H9 (cell line): ENCODE results near the gene CDKAL1. TPM values are rescaled to one million over a fixed set of nuclear protein-coding genes. Genes with fewer than 3 reads are reported as not detected.

Experiments used
- DNase-seq: peaks from one replicate; pipeline ENCODE4 v3.0.0-alpha.2; 2017
- H2AFZ ChIP-seq: one replicate; pipeline ENCODE4 v1.6.1; 2013; ENCODE audit warnings: mild to moderate bottlenecking, low read length, control low read depth, moderate library complexity
- H2AK5ac ChIP-seq: 2 replicates; pipeline ENCODE4 v1.6.1; 2013; ENCODE audit warnings: low read length, control low read depth, mixed read lengths; ENCODE audit not compliant: insufficient read length
- H2BK120ac ChIP-seq: one replicate; pipeline ENCODE4 v1.6.1; 2013; ENCODE audit warnings: low read depth, mild to moderate bottlenecking, low read length, control low read depth, inconsistent platforms; ENCODE audit not compliant: poor library complexity, severe bottlenecking
- H2BK12ac ChIP-seq: 2 replicates; pipeline ENCODE4 v1.6.1; 2013; ENCODE audit warnings: low read length, control low read depth, mixed read lengths, low read depth; ENCODE audit not compliant: insufficient read length
- H2BK15ac ChIP-seq: 2 replicates; pipeline ENCODE4 v1.6.1; 2013; ENCODE audit warnings: low read depth, low read length, control low read depth
- H2BK20ac ChIP-seq: one replicate; pipeline ENCODE4 v1.6.1; 2013; ENCODE audit warnings: low read depth, mild to moderate bottlenecking, low read length, control low read depth, inconsistent platforms; ENCODE audit not compliant: poor library complexity, severe bottlenecking
- H2BK5ac ChIP-seq: 2 replicates; pipeline ENCODE4 v1.6.1; 2013; ENCODE audit warnings: low read length, control low read depth, mixed read lengths; ENCODE audit not compliant: insufficient read length
- H3K14ac ChIP-seq: 2 replicates; pipeline ENCODE4 v1.6.1; 2013; ENCODE audit warnings: low read length, control low read depth; ENCODE audit not compliant: insufficient read depth
- H3K18ac ChIP-seq: 2 replicates; pipeline ENCODE4 v1.6.1; 2013; ENCODE audit warnings: low read depth, mild to moderate bottlenecking, mixed read lengths, low read length, control low read depth; ENCODE audit not compliant: insufficient read length
- H3K23ac ChIP-seq: 2 replicates; pipeline ENCODE4 v1.6.1; 2013; ENCODE audit warnings: low read length, control low read depth, mixed read lengths, low read depth; ENCODE audit not compliant: insufficient read length
- H3K23me2 ChIP-seq: 2 replicates; pipeline ENCODE4 v1.6.1; 2013; ENCODE audit warnings: low read depth, mild to moderate bottlenecking, mixed read lengths, low read length, control low read depth; ENCODE audit not compliant: insufficient read length, poor library complexity, severe bottlenecking
- H3K27ac ChIP-seq: 2 replicates; pipeline ENCODE4 v1.5.1; 2013; ENCODE audit warnings: low read length, control low read depth, mixed read lengths, low read depth; ENCODE audit not compliant: insufficient read length
- H3K27me3 ChIP-seq: 2 replicates; pipeline ENCODE4 v1.6.1; 2013; ENCODE audit warnings: low read length, control low read depth, inconsistent platforms; ENCODE audit not compliant: insufficient read depth
- H3K4ac ChIP-seq: 2 replicates; pipeline ENCODE4 v1.6.1; 2013; ENCODE audit warnings: low read depth, mild to moderate bottlenecking, control low read depth, inconsistent platforms, low read length, moderate library complexity
- H3K4me1 ChIP-seq: 2 replicates; pipeline ENCODE4 v1.6.1; 2013; ENCODE audit warnings: low read length, control low read depth, inconsistent platforms; ENCODE audit not compliant: insufficient read depth
- H3K4me2 ChIP-seq: 2 replicates; pipeline ENCODE4 v1.6.1; 2013; ENCODE audit warnings: low read length, control low read depth, mixed read lengths; ENCODE audit not compliant: insufficient read length, insufficient read depth
- H3K56ac ChIP-seq: 2 replicates; pipeline ENCODE4 v1.6.1; 2013; ENCODE audit warnings: low read depth, mild to moderate bottlenecking, mixed read lengths, low read length, control low read depth; ENCODE audit not compliant: insufficient read length
- H3K79me1 ChIP-seq: 2 replicates; pipeline ENCODE4 v1.6.1; 2013; ENCODE audit warnings: low read depth, mild to moderate bottlenecking, moderate library complexity, low read length, control low read depth, inconsistent platforms; ENCODE audit not compliant: insufficient read depth, poor library complexity, severe bottlenecking
- H3K79me2 ChIP-seq: 2 replicates; pipeline ENCODE4 v1.6.1; 2013; ENCODE audit warnings: low read length, control low read depth, inconsistent platforms; ENCODE audit not compliant: insufficient read depth
- H3K9ac ChIP-seq: 2 replicates; pipeline ENCODE4 v1.6.1; 2013; ENCODE audit warnings: low read length, control low read depth, mixed read lengths; ENCODE audit not compliant: insufficient read length; ENCODE audit errors: extremely low read depth
- H3K9me3 ChIP-seq: one replicate; pipeline ENCODE4 v1.6.1; 2013; ENCODE audit warnings: low read depth, low read length, inconsistent platforms; ENCODE audit not compliant: control insufficient read depth
- H3T11ph ChIP-seq: one replicate; pipeline ENCODE4 v1.6.1; 2013; ENCODE audit warnings: mild to moderate bottlenecking, low read length, control low read depth, inconsistent platforms
- H4K20me1 ChIP-seq: one replicate; pipeline ENCODE4 v1.6.1; 2013; ENCODE audit not compliant: control insufficient read depth, insufficient read length, insufficient read depth
- H4K5ac ChIP-seq: 2 replicates; pipeline ENCODE4 v1.6.1; 2013; ENCODE audit warnings: low read depth, mild to moderate bottlenecking, mixed read lengths, low read length, control low read depth; ENCODE audit not compliant: insufficient read length
- H4K8ac ChIP-seq: replicated peaks from 2 replicates; pipeline ENCODE4 v1.6.1; 2013; ENCODE audit warnings: low read length, control low read depth, mixed read lengths, low read depth; ENCODE audit not compliant: insufficient read length
- H4K91ac ChIP-seq: 2 replicates; pipeline ENCODE4 v1.6.1; 2013; ENCODE audit warnings: low read depth, mild to moderate bottlenecking, moderate library complexity, mixed read lengths, low read length, control low read depth; ENCODE audit not compliant: insufficient read length
- H3K27ac Mint-ChIP-seq, 3 experiments: 2 replicates in 2 of 3; 3 replicates in 1 of 3; pipeline ENCODE4 v1.8.0; 2020 to 2021; ENCODE audit warnings: mixed read lengths in 3 of 3, mild to moderate bottlenecking in 1 of 3, moderate library complexity in 1 of 3
- H3K27me3 Mint-ChIP-seq: 2 replicates; pipeline ENCODE4 v1.8.0; 2021; ENCODE audit warnings: low read depth, mild to moderate bottlenecking, moderate library complexity, mixed read lengths
- H3K36me3 Mint-ChIP-seq, 3 experiments: 2 replicates in 2 of 3; 3 replicates in 1 of 3; pipeline ENCODE4 v1.8.0; 2020 to 2021; ENCODE audit warnings: low read depth in 3 of 3, mixed read lengths in 3 of 3; ENCODE audit not compliant: insufficient read depth in 1 of 3
- H3K4me1 Mint-ChIP-seq, 2 experiments: 2 replicates each; pipeline ENCODE4 v1.8.0; 2020; ENCODE audit warnings: mixed read lengths in 2 of 2
- H3K4me3 Mint-ChIP-seq, 2 experiments: 2 replicates in 1 of 2; 3 replicates in 1 of 2; pipeline ENCODE4 v1.8.0; 2020 to 2021; ENCODE audit warnings: mild to moderate bottlenecking in 2 of 2, mixed read lengths in 2 of 2, moderate library complexity in 1 of 2
- H3K9me3 Mint-ChIP-seq, 2 experiments: 2 replicates in 1 of 2; 3 replicates in 1 of 2; pipeline ENCODE4 v1.8.0; 2020; ENCODE audit warnings: mild to moderate bottlenecking in 2 of 2, mixed read lengths in 2 of 2, moderate library complexity in 1 of 2
- WGBS: extraction: QIAGEN DNeasy Blood & Tissue Kit; methylation state at CpG from one replicate; pipeline ENCODE4 v1.1.7; 2013; ENCODE audit warnings: missing lambda C conversion rate, low lambda C conversion rate, mixed read lengths; ENCODE audit not compliant: insufficient read length; ENCODE audit errors: extremely low coverage; 5-methylcytosine and 5-hydroxymethylcytosine counted together
- total RNA-seq: library from RNA; stranded (reverse); gene quantifications from 2 replicates; pipeline ENCODE4 v1.2.1, GENCODE V29; 2021
- TF ChIP-seq, protein P1 (sequence below): fragments of 200-600 bp; sonication (generic); conservative IDR thresholded peaks from 3 replicates; pipeline ENCODE4 v1.8.0; 2021; ENCODE audit warnings: antibody characterized with exemption, mild to moderate bottlenecking

Gene CDKAL1
- total RNA-seq, 1 experiment from 2014 or later: 23.0 TPM

- no peak overlapping the region for H3K18ac ChIP-seq
- no peak overlapping the region for H3K27ac ChIP-seq
- DNase-seq: no peak
- H4K20me1 ChIP-seq: no peaks in the 10 kb centered on the region
- no peaks in the 10 kb centered on the region for H3K4me1 ChIP-seq
- H3K27me3 Mint-ChIP-seq: no peaks in the 10 kb centered on the region
- H3K36me3 Mint-ChIP-seq: peaks cover 10 to 26% (median 13%) of the 10 kb centered on the region in 3 experiments
- no CpG with 5 or more reads among the region's 5 CpGs for WGBS
- H2AFZ ChIP-seq: no peak overlapping the region
- no peak overlapping the region for H4K91ac ChIP-seq
- H4K8ac ChIP-seq: no peak overlapping the region
- no peak overlapping the region for H3K4me3 Mint-ChIP-seq
- H3K79me2 ChIP-seq: no peaks in the 10 kb centered on the region
- no peak overlapping the region for H2AK5ac ChIP-seq
- H3K23ac ChIP-seq: no peak overlapping the region
- H3K4me2 ChIP-seq: no peak overlapping the region
- TF ChIP-seq, protein P1, sequence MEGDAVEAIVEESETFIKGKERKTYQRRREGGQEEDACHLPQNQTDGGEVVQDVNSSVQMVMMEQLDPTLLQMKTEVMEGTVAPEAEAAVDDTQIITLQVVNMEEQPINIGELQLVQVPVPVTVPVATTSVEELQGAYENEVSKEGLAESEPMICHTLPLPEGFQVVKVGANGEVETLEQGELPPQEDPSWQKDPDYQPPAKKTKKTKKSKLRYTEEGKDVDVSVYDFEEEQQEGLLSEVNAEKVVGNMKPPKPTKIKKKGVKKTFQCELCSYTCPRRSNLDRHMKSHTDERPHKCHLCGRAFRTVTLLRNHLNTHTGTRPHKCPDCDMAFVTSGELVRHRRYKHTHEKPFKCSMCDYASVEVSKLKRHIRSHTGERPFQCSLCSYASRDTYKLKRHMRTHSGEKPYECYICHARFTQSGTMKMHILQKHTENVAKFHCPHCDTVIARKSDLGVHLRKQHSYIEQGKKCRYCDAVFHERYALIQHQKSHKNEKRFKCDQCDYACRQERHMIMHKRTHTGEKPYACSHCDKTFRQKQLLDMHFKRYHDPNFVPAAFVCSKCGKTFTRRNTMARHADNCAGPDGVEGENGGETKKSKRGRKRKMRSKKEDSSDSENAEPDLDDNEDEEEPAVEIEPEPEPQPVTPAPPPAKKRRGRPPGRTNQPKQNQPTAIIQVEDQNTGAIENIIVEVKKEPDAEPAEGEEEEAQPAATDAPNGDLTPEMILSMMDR: no peak
- no peak overlapping the region for H3K27ac Mint-ChIP-seq
- H3K9ac ChIP-seq: no peak overlapping the region
- peaks cover 8 to 9% of the 10 kb centered on the region in 2 experiments; a peak in 3 of 4 replicates for H3K4me1 Mint-ChIP-seq
- H4K5ac ChIP-seq: no peak overlapping the region
- no peak overlapping the region for H2BK5ac ChIP-seq
- H3K27me3 ChIP-seq: no peaks in the 10 kb centered on the region
- no peak overlapping the region for H3K14ac ChIP-seq
- no peak overlapping the region for H3K4ac ChIP-seq
- peaks cover 12 to 14% of the 10 kb centered on the region in 2 experiments for H3K9me3 Mint-ChIP-seq
- no peak overlapping the region for H3K56ac ChIP-seq
- H3K79me1 ChIP-seq: no peaks in the 10 kb centered on the region
- no peak overlapping the region for H2BK120ac ChIP-seq
- H3K23me2 ChIP-seq: no peaks in the 10 kb centered on the region
- H3T11ph ChIP-seq: no peak overlapping the region
- H3K9me3 ChIP-seq: no peaks in the 10 kb centered on the region
- no peak overlapping the region for H2BK12ac ChIP-seq
- H2BK20ac ChIP-seq: no peak overlapping the region
- no peak overlapping the region for H2BK15ac ChIP-seq
These were observed 431.7 kb downstream of the CDKAL1 start for GRCh38 chr6:20965915-20966314.
